K562 (cell line): ENCODE results near the gene HELZ. TPM values are rescaled to one million over a fixed set of nuclear protein-coding genes. Genes with fewer than 3 reads are reported as not detected.

Source experiments
- ATAC-seq: fragments of 200-7000 bp; cut with Tn5 transposase; 3 replicates; pipeline ENCODE4 v1.9.1; 2020; ENCODE audit warnings: moderate library complexity
- BruUV-seq: library from RNA; stranded (reverse); fragments of 400-500 nt; replicated peaks from 2 replicates; lab custom pipeline; 2021; lab: Mats Ljungman, UMichigan
- CTCF ChIA-PET: fragments of 300-600 bp; formaldehyde crosslinking; extraction: SDS; loops from one replicate; lab custom pipeline; 2021; ENCODE audit warnings: low intra/inter-chr PET ratio; lab: Yijun Ruan, JAX
- POLR2A ChIA-PET: fragments of 300-600, 350-650 bp; sonication (Branson Sonifier 250); formaldehyde crosslinking; extraction: SDS; loops from one replicate; lab custom pipeline; 2021; ENCODE audit warnings: antibody characterized with exemption, inconsistent platforms; lab: Yijun Ruan, JAX
- DNase-seq, 4 experiments: peaks; one replicate each; pipeline versions ENCODE4 v3.0.0 to v3.0.0-alpha.2; 2011 to 2018; ENCODE audit warnings: low spot score in 3 of 4, mixed read lengths in 3 of 4; ENCODE audit errors: extremely low read depth in 1 of 4
- FAIRE-seq: peaks from 2 replicates; lab custom pipeline; 2011; peaks lifted over from hg19 to GRCh38; lab: Jason Lieb, UNC
- H2AFZ ChIP-seq: 2 replicates; pipeline ENCODE4 v1.6.0; 2011; ENCODE audit warnings: low read depth, low read length, control low read depth, inconsistent platforms
- H3K27ac ChIP-seq: fragments of 200-600 bp; 3 replicates; pipeline ENCODE4 v1.8.0; 2011; ENCODE audit warnings: low read depth, mild to moderate bottlenecking, control low read depth, inconsistent platforms, low read length, moderate library complexity, mixed read lengths; ENCODE audit errors: extremely low read depth
- H3K27me3 ChIP-seq, 2 experiments: fragments of 300-600 bp in 1 of 2; 2 replicates in 1 of 2; 3 replicates in 1 of 2; pipeline versions ENCODE4 v1.6.0 to v1.8.0; 2011; ENCODE audit warnings: inconsistent platforms in 2 of 2, low read length in 2 of 2, mild to moderate bottlenecking in 1 of 2, mixed read lengths in 1 of 2, moderate library complexity in 1 of 2; ENCODE audit not compliant: control insufficient read depth in 2 of 2, insufficient read depth in 2 of 2
- H3K36me3 ChIP-seq: fragments of 300-600 bp; 3 replicates; pipeline ENCODE4 v1.8.0; 2011; ENCODE audit warnings: mild to moderate bottlenecking, low read length, inconsistent platforms; ENCODE audit not compliant: control insufficient read depth, insufficient read depth
- H3K4me1 ChIP-seq, 2 experiments: fragments of 200-600 bp in 1 of 2; replicated peaks in 1 of 2; 2 replicates in 1 of 2; 3 replicates in 1 of 2; pipeline versions ENCODE4 v1.5.1 to v1.8.0; 2011; ENCODE audit warnings: inconsistent platforms in 2 of 2, low read length in 2 of 2, mild to moderate bottlenecking in 1 of 2, mixed read lengths in 1 of 2, moderate library complexity in 1 of 2; ENCODE audit not compliant: control insufficient read depth in 2 of 2, insufficient read depth in 2 of 2
- H3K4me2 ChIP-seq: 2 replicates; pipeline ENCODE4 v1.6.1; 2011; ENCODE audit warnings: low read length, control low read depth, inconsistent platforms, mixed read lengths; ENCODE audit not compliant: insufficient read depth
- H3K4me3 ChIP-seq: fragments of 200-600 bp; sonication (generic), shearing (Covaris generic); 2 replicates; pipeline ENCODE4 v1.5.1; 2016; ENCODE audit warnings: control low read depth, inconsistent platforms
- H3K79me2 ChIP-seq: fragments of 200-600 bp; 3 replicates; pipeline ENCODE4 v1.8.0; 2011; ENCODE audit warnings: low read length, inconsistent platforms; ENCODE audit not compliant: control insufficient read depth, insufficient read depth
- H3K9ac ChIP-seq, 2 experiments: 2 replicates each; pipeline versions ENCODE4 v1.6.0 to v1.6.1; 2011; ENCODE audit warnings: low read depth in 2 of 2, low read length in 2 of 2, control low read depth in 1 of 2, inconsistent platforms in 1 of 2, mild to moderate bottlenecking in 1 of 2, mixed read lengths in 1 of 2; ENCODE audit not compliant: insufficient read depth in 1 of 2
- H3K9me1 ChIP-seq: one replicate; pipeline ENCODE4 v1.6.0; 2011; ENCODE audit warnings: inconsistent platforms, mild to moderate bottlenecking, low read length, moderate library complexity; ENCODE audit not compliant: control insufficient read depth, insufficient read depth
- H3K9me3 ChIP-seq: replicated peaks from 2 replicates; pipeline ENCODE4 v1.5.1; 2011; ENCODE audit warnings: low read depth, low read length, inconsistent platforms; ENCODE audit not compliant: control insufficient read depth, insufficient read depth
- H4K20me1 ChIP-seq: replicated peaks from 2 replicates; pipeline ENCODE4 v1.6.1; 2011; ENCODE audit warnings: low read length, inconsistent platforms, mixed read lengths; ENCODE audit not compliant: control insufficient read depth, insufficient read depth
- CEBPZ ChIP-seq: fragments of 150-350 bp; IDR thresholded peaks from 2 replicates; pipeline ENCODE4 v1.6.1; 2014; ENCODE audit warnings: low read depth, mild to moderate bottlenecking, low read length, borderline replicate concordance
- CTCFL ChIP-seq: IDR thresholded peaks from 2 replicates; pipeline ENCODE4 v1.6.1; 2011; ENCODE audit warnings: borderline replicate concordance, low read depth, mild to moderate bottlenecking, moderate library complexity, low read length; ENCODE audit not compliant: insufficient read depth, poor library complexity, severe bottlenecking
- GATA2 ChIP-seq: sonication (generic); formaldehyde crosslinking; IDR thresholded peaks from 2 replicates; pipeline ENCODE4 v1.4.0; 2020; ENCODE audit warnings: mild to moderate bottlenecking, missing genetic modification reagents
- IRF2 ChIP-seq: sonication (generic); formaldehyde crosslinking; IDR thresholded peaks from 2 replicates; pipeline ENCODE4 v1.8.1; 2022; ENCODE audit warnings: mild to moderate bottlenecking, missing genetic modification reagents
- IRF9 ChIP-seq: fragments of 450-650 bp; IDR thresholded peaks from 2 replicates; pipeline ENCODE4 v1.6.1; 2016; ENCODE audit warnings: missing biosample characterization, missing genetic modification characterization
- KDM1A ChIP-seq, 2 experiments: fragments of 450-650 bp; IDR thresholded peaks; 2 replicates each; pipeline ENCODE4 v1.6.1; 2016; ENCODE audit warnings: mild to moderate bottlenecking in 2 of 2
- PURB ChIP-seq: sonication (generic); formaldehyde crosslinking; IDR thresholded peaks from 2 replicates; pipeline ENCODE4 v1.9.0; 2021; ENCODE audit warnings: low read depth, mild to moderate bottlenecking, missing genetic modification reagents
- SMAD4 ChIP-seq: fragments of 250-450 bp; sonication (Bioruptor Pico); conservative IDR thresholded peaks from 2 replicates; pipeline ENCODE4 v1.8.0; 2021; ENCODE audit warnings: inconsistent platforms, mild to moderate bottlenecking, moderate library complexity
- ZBTB12 ChIP-seq: fragments of 250-450 bp; sonication (Bioruptor Pico); IDR thresholded peaks from 2 replicates; pipeline ENCODE4 v1.4.0; 2020
- ZNF197 ChIP-seq: fragments of 200-800 bp; sonication (Bioruptor generic); IDR thresholded peaks from 2 replicates; pipeline ENCODE4 v1.6.1; 2016; ENCODE audit warnings: low read depth, missing genetic modification characterization, missing compliant biosample characterization
- WGBS: fragments of 100-300 bp; shearing (Covaris generic); methylation state at CpG from one replicate; pipeline ENCODE4 v1.1.6; 2016; ENCODE audit warnings: low coverage, mixed read lengths; ENCODE audit not compliant: insufficient coverage; ENCODE audit errors: missing lambda C conversion rate; 5-methylcytosine and 5-hydroxymethylcytosine counted together
- in situ Hi-C: fragments of 300-500 bp; cut with MboI; formaldehyde crosslinking; loops from 4 replicates; pipeline ENCODE4 v1.15.0; 2018; ENCODE audit warnings: inconsistent platforms, mixed read lengths
- intact Hi-C: fragments of 100-400 bp; cut with micrococcal nuclease; formaldehyde crosslinking; loops from 2 replicates; pipeline ENCODE4 v1.14.2; 2022
- polyA plus RNA-seq, 8 experiments: library from polyadenylated mRNA; depleted of rRNA in 4 of 8; stranded (reverse) in 5 of 8; unstranded in 3 of 8; fragments of >200 nt; fragmentation: Nextera tagmentation in 2 of 8; fragmentation: Illumina TruSeq in 1 of 8; extraction: Ambion mirVana in 2 of 8; extraction: Trizol in 1 of 8; gene quantifications; 2 replicates each; pipeline versions ENCODE4 v1.2.1 to v1.2.3, GENCODE V29; 2011 to 2014; ENCODE audit warnings: inconsistent platforms in 1 of 8, missing spikeins in 1 of 8
- total RNA-seq, 7 experiments: library from RNA; depleted of rRNA in 6 of 7; stranded (reverse); fragments of >200 nt in 6 of 7; fragmentation: Illumina TruSeq in 2 of 7; extraction: Trizol in 2 of 7; gene quantifications; 2 replicates each; pipeline versions ENCODE4 v1.2.1 to v1.2.3, GENCODE V29; 2011 to 2021; ENCODE audit warnings: low replicate concordance in 1 of 7

The HELZ gene
- total and polyA plus RNA-seq, 9 of the 15 experiments (the other 6 are each of a cell fraction or from before 2014, with no cell fraction given) = 5.2 to 39.8 (median 17.3) TPM

- no peak for FAIRE-seq
Observed at GRCh38 chr17:67274466-67274865, 29.5 kb upstream of the HELZ start.

More at GRCh38 chr17:67274466-67274865, 29.5 kb upstream of the HELZ start:
- H3K27ac ChIP-seq = no peak overlapping the region
- H3K36me3 ChIP-seq = no peaks in the 10 kb centered on the region
- ATAC-seq = no peak
- no peak for DNase-seq
- intact Hi-C loops (no loop called here), in situ Hi-C loops (no loop called here)
- no peaks in the 10 kb centered on the region for H3K27me3 ChIP-seq
- CTCF ChIA-PET = no interaction called here
- no peaks in the 10 kb centered on the region for H4K20me1 ChIP-seq
- no TSS peak for BruUV-seq
- no peaks in the 10 kb centered on the region for H3K79me2 ChIP-seq
- TF ChIP-seq ZNF197 (CRISPR knock-in tag) = no peak
- no peak for TF ChIP-seq CEBPZ
- TF ChIP-seq IRF2 (CRISPR knock-in tag) = no peak
- TF ChIP-seq CTCFL = no peak
- no peak for TF ChIP-seq IRF9 (tag)
- TF ChIP-seq SMAD4 = no peak
- TF ChIP-seq GATA2 (CRISPR knock-in tag) = no peak
- no peak for TF ChIP-seq ZBTB12 (CRISPR knock-in tag)
- TF ChIP-seq PURB = no peak
- no peak for TF ChIP-seq KDM1A (IDR thresholded peaks at IDR 0.05)
- H3K9me3 ChIP-seq = no peaks in the 10 kb centered on the region
- H3K4me1 ChIP-seq = no peaks in the 10 kb centered on the region; a peak in 1 of 5 replicates
- no peak overlapping the region for H3K9ac ChIP-seq
- no peak overlapping the region for H3K4me3 ChIP-seq
- H2AFZ ChIP-seq = no peak overlapping the region
- WGBS = 14% methylated on average over 5 of the region's 5 CpGs
- POLR2A ChIA-PET = interaction anchor here (1.1 kb wide), 1 partner anchor 12 kb away, joined by 4 read pairs; no protein-coding TSS in a partner anchor
- H3K9me1 ChIP-seq = no peaks in the 10 kb centered on the region
- no peak overlapping the region for H3K4me2 ChIP-seq
